Heart right ventricle (tissue), 16 donors: Measurements from ENCODE around the gene CPA5. TPM values are rescaled to one million over a fixed set of nuclear protein-coding genes. Genes with fewer than 3 reads are reported as not detected.

Source experiments
- ATAC-seq, 8 donors: fragments of 200-7000 bp; cut with Tn5 transposase; one replicate each; pipeline ENCODE4 v1.9.1; 2020; ENCODE audit warnings: mild to moderate bottlenecking in 8 of 8, moderate library complexity in 8 of 8, moderate number of reproducible peaks in 1 of 8
- DNase-seq, 2 donors: peaks; one replicate each; pipeline ENCODE4 v3.0.0-alpha.2; 2020
- H3K27ac ChIP-seq, 10 donors: fragments of 200-600 bp; sonication (generic) in 2 of 10; one replicate each; pipeline versions ENCODE4 v1.5.0 to v1.8.0; 2020 to 2022; ENCODE audit warnings: mild to moderate bottlenecking in 3 of 10
- H3K27me3 ChIP-seq, 7 donors: fragments of 200-600 bp; one replicate each; pipeline ENCODE4 v1.8.0; 2021 to 2022; ENCODE audit warnings: mild to moderate bottlenecking in 2 of 7
- H3K36me3 ChIP-seq, 9 donors: fragments of 200-600 bp; sonication (generic) in 1 of 9; one replicate each; pipeline versions ENCODE4 v1.5.0 to v1.8.0; 2020 to 2022; ENCODE audit warnings: mild to moderate bottlenecking in 2 of 9
- H3K4me1 ChIP-seq, 9 donors: fragments of 200-600 bp; sonication (generic) in 1 of 9; one replicate each; pipeline versions ENCODE4 v1.5.0 to v1.8.0; 2020 to 2022; ENCODE audit warnings: mild to moderate bottlenecking in 4 of 9
- H3K4me3 ChIP-seq, 10 donors: fragments of 200-600 bp; sonication (generic) in 2 of 10; one replicate each; pipeline versions ENCODE4 v1.5.0 to v1.8.0; 2020 to 2022; ENCODE audit warnings: mild to moderate bottlenecking in 7 of 10, moderate library complexity in 2 of 10
- H3K9me3 ChIP-seq, 11 donors: fragments of 200-600 bp in 10 of 11; sonication (generic) in 2 of 11; one replicate each; pipeline versions ENCODE4 v1.5.0 to v1.8.0; 2013 to 2022; ENCODE audit warnings: mild to moderate bottlenecking in 2 of 11, control low read depth in 1 of 11, moderate library complexity in 1 of 11
- CTCF ChIP-seq, 9 donors: fragments of 200-600 bp; sonication (generic) in 2 of 9; IDR thresholded peaks; one replicate each; pipeline versions ENCODE4 v1.5.0 to v1.8.0; 2021 to 2022; ENCODE audit warnings: antibody characterized with exemption in 9 of 9, mild to moderate bottlenecking in 5 of 9, moderate library complexity in 1 of 9
- WGBS, 2 donors: extraction: QIAGEN DNeasy Blood & Tissue Kit; methylation state at CpG; one replicate each; pipeline ENCODE4 v1.1.7; 2013; ENCODE audit warnings: inconsistent platforms in 1 of 2; 5-methylcytosine and 5-hydroxymethylcytosine counted together
- intact Hi-C, 10 donors: fragments of 100-400 bp; cut with DNase I; formaldehyde crosslinking; loops; one replicate each; pipeline versions ENCODE4 v1.11.1 to v1.14.2; 2022
- polyA plus RNA-seq, 2 donors: library from polyadenylated mRNA; stranded (reverse); fragments of 200-250 nt; gene quantifications; one replicate each; pipeline ENCODE4 v1.2.3, GENCODE V29; 2013
- total RNA-seq, 10 donors: library from RNA; stranded (reverse); fragmentation: NEBNext Ultra II Directional in 3 of 10; extraction: Animal tissue kit (Norgen Biotek cat#: 25700) in 3 of 10; gene quantifications; one replicate each; pipeline versions ENCODE4 v1.2.1 to v1.2.4, GENCODE V29; 2021 to 2023
- donor health status: Arrhythmogenic right ventricular cardiomyopathy.
- donor health status: ischemic (EF 13 %, LVEDD 7.1; RV severe dilation, severe dysfunction).
- donor health status: healthy with polysubstance abuse.
- donor health status: DM: no; HTN: yes; CAD: no.
- donor health status: DM: no; HTN: no; CAD: no.
- donor health status: ischemic (EF 25% LVEDD 6.9; RV normal size, moderate dysfunction).
- donor health status: ischemic (EF 25% LVEDD 5.7; RV mildly dilated, moderate dysfunction).
- donor health status: healthy.
- donor health status: DM: yes; HTN: yes; CAD: no.
- donor health status: Ischemic cardiomyopathy.
- donor health status: ischemic (EF 35%, LVEDD 5.7; RV mildly dilated, moderate dysfunction).
- donor health status: nonischemic (EF 11% LVEDD 7.7; RV severe dilation, severe dysfunction).
- donor health status: DM: yes; HTN: yes; CAD: no.
- donor health status: PGD.
- donor health status: ischemic (EF 29% LVEDD 5.4; RV normal size, mild dysfunction).
- donor health status: nonischemic (EF 23%, LVEDD 6.1; RV moderate dilation, normal function).

The CPA5 gene
- total and polyA plus RNA-seq, 12 donors, result 0.06 TPM; not detected in 11

- 82 to 86% methylated on average over 13 of the region's 13 CpGs for WGBS, 2 donors
- Histone ChIP-seq H3K27me3 (no peaks in the 10 kb centered on the region), H3K4me3 (no peak overlapping the region), H3K9me3 (no peaks in the 10 kb centered on the region), H3K4me1 (peaks cover 0 to 27% (median 5%) of the 10 kb centered on the region in 9 donors), H3K36me3 (no peaks in the 10 kb centered on the region), H3K27ac (no peak overlapping the region)
- ATAC-seq (no peak), DNase-seq (no peak)
- intact Hi-C loops, result loop anchor here in 1 of 10 donors (10.0 kb wide), 1 partner anchor 58 kb away; no protein-coding TSS in a partner anchor
- no peak for TF ChIP-seq CTCF (IDR thresholded peaks at IDR 0.05)
These were observed 22.6 kb downstream of the CPA5 start for GRCh38 chr7:130367088-130367755.

GRCh38 chr7:130367836-130368746, 23.5 kb downstream of the CPA5 start:
- DNase-seq (no peak), ATAC-seq (peak in 1 of 8 donors; percentile 14)
- WGBS, 2 donors, result 92 to 93% methylated on average over 19 of the region's 19 CpGs
- H3K4me3 ChIP-seq, result no peak overlapping the region
- H3K27ac ChIP-seq, result no peak overlapping the region
- intact Hi-C loops, result loop anchor here in 1 of 10 donors (10.0 kb wide), 1 partner anchor 57 kb away; no protein-coding TSS in a partner anchor
- H3K4me1 ChIP-seq, result peaks cover 0 to 36% (median 11%) of the 10 kb centered on the region in 9 donors
- H3K9me3 ChIP-seq, result no peaks in the 10 kb centered on the region
- TF ChIP-seq CTCF (IDR thresholded peaks at IDR 0.05), result no peak
- no peaks in the 10 kb centered on the region for H3K36me3 ChIP-seq
- no peaks in the 10 kb centered on the region for H3K27me3 ChIP-seq

- DNase-seq, result no peak
- Histone ChIP-seq H3K4me1 (peaks cover 5 to 47% (median 12%) of the 10 kb centered on the region in 9 donors), H3K36me3 (no peaks in the 10 kb centered on the region), H3K9me3 (no peaks in the 10 kb centered on the region), H3K27ac (no peak overlapping the region), H3K27me3 (no peaks in the 10 kb centered on the region), H3K4me3 (no peak overlapping the region)
- TF ChIP-seq CTCF (IDR thresholded peaks at IDR 0.05), result no peak
- WGBS, 2 donors, result 49 to 58% methylated on average over 10 of the region's 10 CpGs
- ATAC-seq, result peak in 2 of 8 donors; percentile 29 to 38
- intact Hi-C loops, result loop anchor here in 1 of 10 donors (10.0 kb wide), 1 partner anchor 56 kb away; no protein-coding TSS in a partner anchor
These were observed 24.6 kb downstream of the CPA5 start for GRCh38 chr7:130369110-130369711.
